Occipital lobe (tissue), 2 donors: ENCODE measurements around the gene ARG1. TPM values are rescaled to one million over a fixed set of nuclear protein-coding genes. Genes with fewer than 3 reads are reported as not detected.
"Not testable (repeated sequence)": the region's sequence is repeated elsewhere in the genome, so short reads cannot be mapped to it uniquely, and the experiment has no call there.

Experiments used
- DNase-seq: peaks from one replicate; lab custom pipeline; 2025; lab: John Stamatoyannopoulos, UW
- total RNA-seq: library from RNA; depleted of rRNA; stranded (reverse); fragments of >200 nt; gene quantifications from one replicate; pipeline ENCODE4 v1.2.3, GENCODE V29; 2014

The ARG1 gene
- 0.94 TPM for total RNA-seq

DNA sequence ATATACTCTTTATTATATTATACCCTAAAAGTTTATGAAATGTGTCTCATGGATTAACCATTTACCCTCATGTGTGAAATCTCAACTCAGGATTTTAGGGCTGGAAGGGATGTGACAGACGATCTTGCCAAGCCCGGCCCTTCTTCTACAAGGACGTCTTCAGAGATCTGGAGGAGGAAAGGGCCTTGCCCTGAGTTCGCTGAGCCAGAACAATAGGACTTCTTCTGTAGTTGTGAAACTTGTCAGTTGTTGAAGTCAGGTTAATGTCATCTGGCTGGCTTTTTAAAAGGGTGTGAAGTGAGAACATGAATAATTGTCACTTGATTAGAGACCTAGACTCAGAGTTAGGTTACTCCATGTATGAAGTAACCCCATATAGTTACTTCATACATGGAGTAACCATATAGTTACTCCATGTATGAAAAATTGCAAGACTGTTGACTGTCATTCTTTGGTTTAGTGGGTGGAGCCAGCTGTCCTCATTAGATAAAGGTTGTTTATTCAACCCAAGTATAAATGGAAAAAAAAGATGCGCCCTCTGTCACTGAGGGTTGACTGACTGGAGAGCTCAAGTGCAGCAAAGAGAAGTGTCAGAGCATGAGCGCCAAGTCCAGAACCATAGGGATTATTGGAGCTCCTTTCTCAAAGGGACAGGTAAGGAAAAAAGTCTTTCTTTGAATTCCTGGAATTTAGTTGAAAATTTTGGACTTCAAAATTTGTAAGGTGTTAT lies at the start of gene ARG1:
TSS of gene ARG1 (plus strand) at position 541 of the 730 bp plus-strand sequence. CDS start at position 598, 57 bp downstream.
- no peak for DNase-seq

DNA sequence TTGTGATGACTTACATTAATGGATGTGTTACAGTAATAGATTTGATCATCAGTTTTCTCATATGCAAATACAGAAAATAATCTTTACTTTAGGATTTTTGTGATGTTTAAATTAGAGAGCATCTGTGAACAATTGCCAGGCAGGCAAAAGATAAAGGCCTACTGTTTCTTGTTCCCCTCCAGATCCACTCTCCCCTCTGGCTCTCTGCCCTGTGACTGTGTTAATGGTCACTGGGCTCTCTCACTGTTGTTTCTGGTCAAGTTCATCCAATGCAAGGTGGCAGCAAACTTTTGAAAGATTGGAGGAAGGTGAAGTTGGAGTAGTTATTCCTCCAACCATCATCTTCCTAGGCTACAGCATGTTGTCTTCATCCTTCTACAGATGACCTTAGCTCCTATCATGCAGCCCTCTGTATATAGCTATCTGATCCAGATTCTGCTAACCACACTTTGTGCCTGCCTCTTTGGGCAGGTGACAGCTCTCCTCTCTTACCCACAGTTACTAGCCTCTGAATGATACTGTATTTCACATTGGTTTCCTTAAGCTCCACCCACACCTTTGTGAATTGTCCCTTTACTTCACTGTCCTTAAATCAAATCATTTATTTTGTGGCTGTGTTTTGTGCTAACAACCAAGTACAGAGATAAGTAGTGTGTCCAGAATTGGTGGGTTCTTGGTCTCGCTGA lies 48.9 kb upstream of the ARG1 start:
- no peak for DNase-seq

DNA sequence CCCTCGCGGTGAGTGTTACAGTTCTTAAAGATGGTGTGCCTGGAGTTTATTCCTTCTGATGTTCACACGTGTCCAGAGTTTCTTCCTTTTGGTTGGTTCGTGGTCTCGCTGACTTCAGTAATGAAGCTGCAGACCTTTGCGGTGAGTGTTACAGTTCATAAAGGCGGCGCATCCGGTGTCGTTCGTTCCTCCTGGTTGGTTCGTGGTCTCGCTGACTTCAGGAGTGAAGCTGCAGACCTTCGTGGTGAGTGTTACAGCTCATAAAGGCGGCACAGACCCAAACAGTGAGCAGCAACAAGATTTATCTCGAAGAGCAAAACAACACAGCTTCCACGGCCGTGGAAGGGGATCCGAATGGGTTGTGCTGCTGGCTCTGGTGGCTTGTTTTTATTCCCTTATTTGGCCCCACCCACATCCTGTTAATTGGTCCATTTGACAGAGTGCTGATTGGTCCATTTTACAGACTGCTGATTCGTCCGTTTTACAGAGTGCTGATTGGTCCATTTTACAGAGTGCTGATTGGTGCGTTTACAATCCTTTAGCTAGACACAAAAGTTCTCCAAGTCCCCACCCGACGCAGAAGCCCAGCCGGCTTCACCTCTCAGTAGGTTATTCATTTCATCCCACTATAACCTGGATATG lies 48.2 kb upstream of the ARG1 start:
- no peak for DNase-seq

DNA sequence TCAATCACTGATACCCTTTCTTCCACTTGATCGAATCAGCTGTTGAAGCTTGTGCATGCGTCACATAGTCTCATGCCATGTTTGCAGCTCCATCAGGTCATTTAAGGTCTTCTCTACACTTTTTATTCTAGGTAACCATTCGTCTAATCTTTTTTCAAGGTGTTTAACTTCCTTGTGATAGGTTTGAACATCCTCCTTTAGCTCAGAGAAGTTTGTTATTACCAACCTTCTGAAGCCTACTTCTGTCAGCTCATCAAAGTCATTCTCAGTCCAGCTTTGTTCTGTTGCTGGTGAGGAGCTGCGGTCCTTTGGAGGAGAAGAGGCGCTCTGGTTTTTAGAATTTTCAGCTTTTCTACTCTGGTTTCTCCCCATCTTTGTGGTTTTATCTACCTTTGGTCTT lies 42.1 kb upstream of the ARG1 start:
- DNase-seq, result not testable (repeated sequence)

DNA sequence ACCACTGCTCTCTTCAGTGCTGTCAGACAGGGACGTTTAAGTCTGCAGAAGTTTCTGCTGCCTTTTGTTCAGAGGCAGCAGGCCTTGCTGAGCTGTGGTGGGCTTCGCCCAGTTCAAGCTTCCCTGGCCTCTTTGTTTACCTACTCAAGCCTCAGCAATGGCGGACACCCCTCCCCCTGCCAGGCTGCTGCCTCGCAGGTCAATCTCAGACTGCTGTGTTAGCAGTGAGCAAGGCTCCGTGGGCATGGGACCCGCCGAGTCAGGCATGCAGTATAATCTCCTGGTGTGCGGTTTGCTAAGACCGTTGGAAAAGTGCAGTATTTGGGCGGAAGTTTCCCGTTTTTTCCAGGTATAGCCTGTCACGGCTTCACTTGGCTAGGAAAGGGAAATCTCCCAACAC lies 41.3 kb upstream of the ARG1 start:
- DNase-seq, result not testable (repeated sequence)

DNA sequence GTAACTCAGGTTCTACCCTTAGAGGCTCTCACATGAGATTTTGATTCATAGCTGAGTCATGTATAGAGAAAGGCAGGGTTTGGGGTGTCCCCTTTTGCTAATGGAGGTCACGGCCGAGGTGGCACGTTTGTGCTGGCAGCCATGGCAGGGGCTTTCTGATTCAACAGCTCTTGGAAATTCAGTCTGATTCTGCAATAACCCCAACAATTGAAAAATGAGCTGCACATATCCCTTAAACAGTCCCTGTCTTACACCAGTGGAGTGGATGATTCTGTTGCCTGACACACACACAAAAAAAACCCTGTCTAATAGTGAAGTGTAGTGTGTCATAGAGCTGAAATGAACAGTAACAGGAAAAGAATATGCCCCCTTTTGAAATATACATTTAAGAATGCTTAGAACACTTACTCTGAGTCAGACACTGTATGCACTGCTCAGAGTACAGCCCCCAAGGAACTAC lies 40.4 kb upstream of the ARG1 start:
- no peak for DNase-seq

DNA sequence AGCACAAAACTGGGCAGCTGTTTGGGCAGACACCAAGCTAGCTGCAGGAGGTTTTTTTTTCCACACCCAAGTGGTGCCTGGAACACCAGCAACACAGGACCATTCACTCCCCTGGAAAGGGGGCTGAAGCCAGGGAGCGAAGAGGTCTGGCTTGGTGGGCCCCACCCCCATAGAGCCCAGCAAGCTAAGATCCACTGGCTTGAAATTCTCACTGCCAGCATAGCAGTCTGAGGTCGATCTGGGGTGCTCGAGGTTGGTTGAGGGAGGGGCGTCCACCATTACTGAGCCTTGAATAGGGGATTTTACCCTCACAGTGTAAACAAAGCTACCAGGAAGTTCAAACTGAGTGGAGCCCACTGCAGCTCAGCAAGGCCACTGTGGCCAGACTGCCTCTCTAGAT lies 34.4 kb upstream of the ARG1 start:
- not testable (repeated sequence) for DNase-seq

DNA sequence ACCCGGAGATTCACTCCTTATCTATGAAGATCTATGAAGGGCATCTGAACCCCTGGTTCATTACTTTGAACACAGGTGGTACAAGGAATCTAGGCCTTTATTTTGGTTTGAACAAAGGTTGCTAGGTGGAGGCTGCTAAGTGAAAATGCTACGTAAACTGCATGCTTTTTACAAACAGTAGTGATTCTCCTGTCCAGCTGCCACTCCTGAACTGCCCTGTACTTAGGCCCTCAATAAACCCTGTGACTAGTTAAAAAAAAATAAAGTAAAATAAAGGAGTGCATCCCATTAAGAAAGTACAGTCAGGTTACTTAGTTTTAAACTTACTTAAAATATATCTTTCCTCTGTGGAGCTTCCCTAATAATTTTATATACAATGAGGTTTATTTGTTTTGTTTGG lies 27.7 kb upstream of the ARG1 start:
- DNase-seq, result no peak

DNA sequence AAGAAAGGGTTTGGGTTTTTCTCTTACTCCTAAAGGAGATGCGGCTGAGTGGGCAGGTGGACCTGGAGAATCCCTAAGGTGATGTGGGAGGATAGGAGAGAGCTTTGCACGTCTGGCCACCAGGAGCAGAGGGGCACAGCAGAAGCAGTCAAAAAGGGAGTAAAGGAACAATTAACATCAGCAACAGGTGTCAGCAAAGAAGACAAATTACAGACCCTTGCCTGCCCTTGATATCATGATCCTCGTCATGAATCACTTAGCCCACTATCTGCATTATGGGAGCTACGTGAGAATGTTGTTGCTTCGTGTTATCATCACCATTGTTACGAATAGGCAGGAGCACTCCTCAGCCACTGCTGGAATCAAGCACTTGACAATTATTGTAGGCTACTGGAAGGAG lies 25.5 kb upstream of the ARG1 start:
- no peak for DNase-seq

DNA sequence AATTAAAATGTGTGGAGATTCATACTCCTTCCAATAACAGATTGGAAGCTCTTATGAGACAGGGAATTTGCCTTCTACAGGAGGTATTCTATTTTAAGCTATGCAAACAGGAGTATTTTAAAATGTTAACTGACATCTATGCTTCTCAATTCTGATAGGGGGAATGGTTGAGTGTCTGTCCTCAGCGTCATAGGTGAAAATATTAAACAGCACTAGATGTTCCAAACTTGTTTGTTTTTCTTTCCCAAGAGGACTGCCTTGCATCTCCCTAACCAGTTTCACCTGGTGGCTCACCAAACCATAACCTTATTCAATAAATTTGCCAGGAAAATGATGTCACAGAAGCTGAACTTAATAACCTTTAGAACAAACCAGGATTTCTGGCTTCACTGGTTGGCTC lies 24.6 kb upstream of the ARG1 start:
- no peak for DNase-seq

DNA sequence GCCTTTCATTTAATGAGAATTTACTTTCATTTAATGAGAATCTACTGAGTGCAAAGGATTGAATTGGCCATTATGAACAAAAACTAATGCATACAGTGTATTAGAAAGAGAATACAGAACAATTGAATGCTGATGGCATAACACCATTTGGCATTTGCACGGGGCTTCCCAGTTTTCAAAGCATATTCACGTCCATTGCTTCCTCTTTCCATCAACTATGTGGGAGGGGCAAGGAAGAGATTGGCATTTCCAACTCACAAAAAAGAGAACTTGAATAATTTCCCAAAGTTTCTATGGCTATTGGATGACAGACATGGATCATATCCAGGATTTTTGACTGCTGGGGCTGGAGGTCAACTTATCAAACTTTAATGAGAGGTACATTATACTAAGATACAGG lies 23.2 kb upstream of the ARG1 start:
- DNase-seq, result no peak

DNA sequence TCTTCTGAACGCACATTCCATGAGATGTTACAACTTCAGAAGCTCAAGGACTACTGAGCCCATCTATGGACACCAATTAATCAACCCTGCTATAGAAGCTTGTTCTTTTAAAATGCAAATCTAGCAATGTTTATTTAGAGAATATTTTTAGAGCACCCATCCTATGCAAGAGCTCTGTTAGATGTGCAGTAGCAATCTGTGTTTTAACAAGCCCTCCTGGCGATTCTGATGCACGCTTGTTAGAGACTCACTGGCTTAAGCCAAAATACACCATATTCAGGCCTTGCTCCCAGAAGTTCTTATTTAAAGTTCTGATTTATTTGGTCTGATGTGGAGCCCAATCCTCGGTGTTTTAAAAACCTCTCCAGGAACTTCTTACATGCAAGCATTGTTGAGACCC lies 21.1 kb upstream of the ARG1 start:
- no peak for DNase-seq

DNA sequence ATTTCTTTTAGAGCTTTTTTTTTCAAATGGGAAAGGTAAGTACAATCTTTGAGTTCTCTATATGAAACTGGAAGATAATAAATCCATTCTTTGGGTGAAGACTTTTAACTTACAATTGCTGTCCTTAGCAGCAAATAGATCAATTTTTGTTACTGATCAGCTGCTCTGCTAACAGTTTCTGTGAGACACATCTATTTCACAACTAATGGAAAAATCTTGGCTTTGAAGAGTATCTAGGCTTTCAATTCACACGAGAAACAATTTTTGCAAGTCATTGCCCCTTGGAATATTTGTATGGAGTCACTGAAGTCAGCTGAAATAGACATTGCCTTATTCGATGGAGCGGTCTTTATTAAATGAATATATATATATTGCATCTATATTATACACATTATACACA lies 20.5 kb upstream of the ARG1 start:
- no peak for DNase-seq

DNA sequence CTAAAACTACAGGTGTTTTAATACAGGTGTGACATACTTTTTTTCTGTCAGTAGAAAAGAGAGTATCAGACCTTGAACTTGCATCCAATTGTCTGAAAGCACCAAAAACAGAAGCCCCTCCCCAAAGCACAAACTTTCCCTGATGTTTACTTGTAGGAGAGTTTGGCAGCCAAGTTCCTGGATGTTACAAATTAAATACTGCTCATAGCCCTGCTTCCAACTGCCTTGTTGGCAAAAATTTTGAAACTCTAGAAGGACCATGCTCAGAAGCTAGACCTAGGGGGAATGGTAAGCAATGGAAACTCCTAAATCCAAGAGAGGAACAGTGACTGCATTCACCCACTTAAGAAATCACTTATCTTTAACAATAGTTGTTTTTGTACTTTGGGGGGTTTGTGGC lies 17.0 kb upstream of the ARG1 start:
- DNase-seq, result no peak

DNA sequence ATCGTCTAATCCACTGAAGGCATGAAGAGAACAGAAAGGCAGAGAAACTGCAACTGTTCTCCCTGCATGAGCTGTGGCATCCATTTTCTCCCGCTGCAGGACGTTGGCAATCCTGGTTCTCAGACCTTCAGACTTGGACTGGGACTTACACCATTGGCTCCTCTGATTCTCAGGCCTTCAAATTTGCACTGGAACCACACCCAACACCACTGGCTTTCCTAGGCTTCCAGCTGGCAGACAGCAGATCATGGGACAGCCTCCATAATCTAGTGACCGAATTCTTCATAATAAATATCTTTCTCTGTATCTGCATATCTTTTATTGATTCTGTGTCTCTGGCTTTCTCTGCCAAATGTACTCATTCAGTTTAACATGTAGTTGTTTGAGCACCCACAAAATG lies 14.1 kb upstream of the ARG1 start:
- DNase-seq, result no peak

DNA sequence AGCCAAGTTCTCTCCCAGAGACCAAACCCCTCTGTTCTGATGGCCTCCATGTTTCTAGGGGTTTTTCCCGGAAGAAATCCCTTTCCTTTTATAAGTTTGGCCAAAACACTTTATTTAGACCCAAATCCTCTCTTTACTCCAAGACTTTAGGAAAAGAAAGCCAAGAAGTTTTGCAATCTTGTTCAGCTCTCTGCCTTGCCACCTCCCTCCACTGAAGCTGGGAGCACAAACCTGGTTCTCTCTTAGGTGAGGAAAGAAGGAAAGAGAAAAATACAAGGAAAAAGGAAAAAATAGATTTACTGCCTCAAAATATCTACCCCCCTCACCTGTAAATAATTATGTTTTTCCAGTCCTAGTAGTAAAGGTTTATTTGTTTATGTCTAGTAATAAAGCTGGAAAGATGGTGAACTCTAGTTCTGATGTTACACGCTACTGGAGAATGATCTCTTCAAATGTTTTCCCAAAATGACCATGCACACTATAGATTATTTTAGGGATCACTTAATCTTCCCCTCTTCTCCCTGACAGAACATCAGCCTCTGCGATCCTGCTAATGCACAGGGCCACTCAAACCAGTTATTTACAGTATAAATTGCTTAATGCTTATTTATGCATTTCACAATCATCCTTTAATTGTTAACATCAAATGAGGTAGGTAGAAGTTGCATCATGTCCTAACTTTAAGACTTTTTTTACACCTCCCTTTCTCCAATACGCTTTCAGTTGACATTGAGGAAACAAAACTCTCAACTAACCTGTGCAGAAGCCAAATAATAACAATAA lies 10.9 kb upstream of the ARG1 start:
- DNase-seq, result no peak

DNA sequence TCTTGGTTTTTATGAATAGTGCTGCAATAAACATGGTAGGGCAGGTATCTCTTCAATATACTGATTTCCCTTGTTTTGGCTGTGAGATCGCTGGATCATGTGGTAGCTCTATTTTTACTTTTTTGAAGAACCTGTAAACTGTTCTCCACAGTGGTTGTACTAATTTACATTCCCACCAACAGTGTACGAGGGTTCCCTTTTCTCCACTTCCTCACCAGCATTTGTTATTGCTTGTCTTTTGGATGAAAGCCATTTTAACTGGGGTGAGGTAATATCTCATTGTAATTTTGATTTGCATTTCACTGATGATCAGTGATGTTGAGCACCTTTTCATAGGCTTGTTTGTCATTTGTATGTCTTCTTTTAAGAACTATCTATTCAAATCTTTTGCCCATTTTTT lies 8.0 kb upstream of the ARG1 start:
- no peak for DNase-seq

DNA sequence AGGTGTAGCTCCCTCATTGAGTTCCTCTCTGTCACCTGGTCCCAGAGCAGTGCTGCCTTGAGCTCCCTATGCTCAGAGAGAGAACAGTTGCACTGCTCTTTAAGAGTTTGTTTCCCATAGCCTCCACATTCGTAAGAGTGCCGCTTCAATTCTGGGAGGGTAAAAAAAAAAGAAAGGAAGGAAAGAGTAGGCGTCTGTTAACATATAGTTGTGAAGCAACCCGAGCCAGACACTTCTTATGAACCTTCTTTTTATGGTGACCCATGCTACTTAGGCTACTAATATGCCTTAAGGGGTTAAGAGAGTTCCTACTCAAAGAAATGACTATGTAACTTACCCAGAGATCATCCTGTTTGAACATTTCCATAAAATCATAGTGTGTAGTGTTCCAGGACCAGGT lies 4.3 kb upstream of the ARG1 start:
- no peak for DNase-seq

DNA sequence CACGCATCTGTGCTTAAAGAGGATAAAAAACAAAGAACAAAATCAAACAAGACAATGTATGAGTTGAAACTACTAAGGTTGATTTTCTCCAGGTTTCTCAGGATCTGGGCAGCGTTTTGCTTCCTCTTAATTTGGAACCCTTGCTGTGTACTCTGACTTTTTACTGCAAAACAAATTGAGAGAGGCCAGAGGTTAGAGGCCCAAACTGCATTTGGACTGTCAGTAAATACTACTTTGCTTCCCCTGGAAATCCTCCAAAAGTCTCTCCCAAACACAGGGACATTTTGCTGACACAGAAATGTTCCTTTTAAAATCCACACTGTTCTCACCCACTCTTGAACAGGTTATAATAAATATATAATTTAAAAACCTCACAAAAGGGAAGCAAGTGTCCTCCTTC lies 1.1 kb downstream of the ARG1 start:
- no peak for DNase-seq

DNA sequence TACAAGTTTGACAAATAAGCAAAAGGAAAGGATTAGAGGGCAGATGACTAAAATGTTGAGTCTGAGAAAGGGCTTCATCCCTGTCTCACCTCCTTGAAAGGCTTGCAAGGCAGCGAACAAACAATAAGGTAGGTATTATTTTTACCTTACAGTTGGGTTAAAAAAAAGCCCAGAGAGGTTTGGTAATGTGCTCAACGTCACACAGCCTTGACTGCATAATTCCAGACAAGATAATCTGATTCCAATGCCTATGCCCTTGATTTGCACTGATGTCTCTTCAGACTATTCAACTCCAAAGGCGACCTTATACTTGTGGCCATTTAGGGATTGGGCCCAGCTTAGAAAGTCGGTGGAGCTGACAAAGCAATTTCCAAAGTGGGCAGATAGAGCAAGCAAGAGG lies 1.7 kb downstream of the ARG1 start:
- no peak for DNase-seq

DNA sequence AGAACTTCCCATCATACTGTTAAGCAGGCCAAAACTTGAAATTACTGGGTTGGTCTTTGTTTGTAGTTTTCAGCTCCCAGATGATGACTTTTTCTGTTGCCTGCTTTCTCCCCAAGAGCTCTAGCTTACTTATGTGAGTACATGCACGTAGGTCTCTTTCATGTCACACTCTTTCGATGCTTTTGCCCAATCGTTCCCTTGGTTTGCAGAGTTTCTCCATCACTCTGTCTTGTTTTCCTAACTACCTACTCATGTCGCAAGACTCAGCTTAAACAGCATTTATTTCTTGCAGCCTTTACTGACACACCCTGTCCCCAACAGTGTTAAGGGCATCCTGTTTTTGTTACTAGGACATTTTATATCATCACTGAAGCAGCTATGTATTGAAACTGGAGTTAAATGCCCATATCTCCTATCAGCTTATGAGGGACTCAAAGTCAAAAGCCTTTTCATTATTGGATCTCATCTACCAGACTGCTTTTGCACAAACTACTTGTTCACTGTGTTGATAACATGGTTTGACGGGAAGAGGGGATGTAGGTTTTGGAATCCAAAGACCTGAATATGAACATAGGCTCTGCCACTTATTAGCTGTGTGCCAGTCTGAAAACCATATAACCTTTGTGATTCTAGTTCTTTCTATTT lies 2.9 kb downstream of the ARG1 start:
- DNase-seq, result no peak
